OCI-M2 (cell line): ENCODE measurements around the gene RET.

Experiments
- DNase-seq: peaks from one replicate; lab custom pipeline; 2025; ENCODE audit not compliant: unreplicated experiment; lab: John Stamatoyannopoulos, UW

RET gene

DNA sequence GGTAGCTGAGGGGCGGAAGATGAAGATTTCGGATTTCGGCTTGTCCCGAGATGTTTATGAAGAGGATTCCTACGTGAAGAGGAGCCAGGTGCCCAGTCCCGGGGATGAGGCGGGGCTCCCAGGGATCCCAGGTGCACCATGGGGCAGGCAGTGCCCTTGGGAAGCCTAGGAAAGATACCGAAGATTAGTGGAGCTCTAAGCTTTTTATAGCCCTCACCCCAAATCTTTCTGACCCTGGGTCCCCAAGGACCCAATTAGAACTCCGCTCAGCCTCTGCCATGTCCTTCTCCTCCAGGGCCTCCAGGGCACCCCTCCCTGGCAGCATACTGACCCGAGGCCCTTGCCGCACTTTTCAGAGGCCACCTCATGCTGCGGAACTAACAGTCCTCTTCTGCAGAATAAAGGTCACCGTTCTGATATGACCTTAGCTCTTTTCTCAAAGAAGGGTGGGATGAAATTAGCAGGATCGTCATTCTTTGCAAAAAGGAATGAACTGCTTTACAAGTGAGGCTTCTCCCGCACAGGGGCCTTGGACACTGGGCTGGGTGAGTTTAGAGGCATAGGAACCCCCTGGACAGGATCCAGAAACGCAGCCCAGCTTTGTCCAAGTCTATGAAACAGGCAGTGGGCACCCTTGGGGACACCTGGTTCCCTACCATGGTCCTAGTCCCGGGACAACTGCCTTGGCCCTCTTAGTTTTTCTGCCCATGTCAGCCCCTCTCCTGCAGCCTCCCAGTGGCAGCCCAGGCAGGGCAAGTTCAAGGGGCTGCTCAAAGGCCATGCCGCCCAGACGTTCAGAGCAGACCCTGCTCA, 43.5 kb downstream of the RET start:
- DNase-seq, result no peak

GRCh38 chr10:43120929-43121314, 44.1 kb downstream of the RET start:
- DNase-seq, result no peak

DNA sequence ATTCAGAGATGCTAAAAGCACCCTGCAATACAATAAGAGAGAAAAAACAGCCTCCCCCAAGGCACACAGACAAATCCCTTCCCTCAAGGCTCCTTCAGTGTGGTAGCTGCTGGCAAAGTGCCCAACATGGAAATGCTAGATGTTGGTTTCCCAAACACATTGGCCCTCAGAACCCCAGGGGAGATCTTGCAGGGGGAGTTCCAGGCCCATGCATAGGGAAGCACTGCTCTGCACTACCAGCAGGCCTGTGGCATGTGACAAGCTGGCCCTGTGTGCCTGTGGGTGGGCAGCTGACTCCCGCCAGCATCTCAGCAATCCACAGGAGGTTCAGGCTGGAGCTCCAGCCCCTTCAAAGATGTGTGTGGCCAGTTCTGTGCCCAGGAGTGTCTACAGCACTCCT, 44.6 kb downstream of the RET start:
- DNase-seq, result no peak

DNA sequence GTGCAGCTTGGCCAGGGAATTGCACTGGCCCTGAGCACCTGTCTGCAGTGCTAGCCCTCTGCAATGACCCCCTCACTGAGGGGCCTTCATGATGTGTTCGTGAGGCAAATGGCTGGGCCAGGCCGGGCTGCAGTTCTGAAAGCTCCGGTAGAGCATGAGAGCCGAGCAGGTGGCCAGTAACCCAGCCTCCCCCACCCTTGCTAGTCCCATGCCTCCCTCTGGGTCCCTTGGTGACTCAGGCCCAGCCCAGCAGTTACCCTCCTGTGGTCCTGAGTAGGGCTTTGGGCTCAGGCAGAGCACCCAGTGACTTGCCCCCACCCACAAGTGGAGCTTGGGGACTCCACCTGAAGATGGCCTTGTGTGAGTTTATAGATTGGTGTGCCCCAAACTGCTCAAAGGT, 45.2 kb downstream of the RET start:
- no peak for DNase-seq

DNA sequence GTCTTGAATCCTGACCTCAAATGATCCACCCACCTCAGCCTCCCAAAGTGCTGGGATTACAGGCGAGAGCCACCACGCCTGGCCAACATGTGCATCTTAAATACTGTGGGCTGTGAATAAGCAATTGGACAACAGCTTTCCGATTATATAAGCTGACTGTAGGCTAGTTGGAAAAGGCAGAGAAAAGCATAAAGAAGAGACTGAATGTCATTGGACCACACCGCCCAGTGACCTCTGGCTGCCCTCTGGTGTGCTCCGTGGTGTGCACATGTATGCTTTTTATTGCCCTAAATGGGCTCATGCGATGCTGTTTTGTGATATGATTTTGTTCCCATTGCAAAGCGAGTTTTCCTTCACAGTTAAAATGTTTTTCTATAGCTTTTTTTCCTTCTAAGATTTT, 46.0 kb downstream of the RET start:
- no peak for DNase-seq

DNA sequence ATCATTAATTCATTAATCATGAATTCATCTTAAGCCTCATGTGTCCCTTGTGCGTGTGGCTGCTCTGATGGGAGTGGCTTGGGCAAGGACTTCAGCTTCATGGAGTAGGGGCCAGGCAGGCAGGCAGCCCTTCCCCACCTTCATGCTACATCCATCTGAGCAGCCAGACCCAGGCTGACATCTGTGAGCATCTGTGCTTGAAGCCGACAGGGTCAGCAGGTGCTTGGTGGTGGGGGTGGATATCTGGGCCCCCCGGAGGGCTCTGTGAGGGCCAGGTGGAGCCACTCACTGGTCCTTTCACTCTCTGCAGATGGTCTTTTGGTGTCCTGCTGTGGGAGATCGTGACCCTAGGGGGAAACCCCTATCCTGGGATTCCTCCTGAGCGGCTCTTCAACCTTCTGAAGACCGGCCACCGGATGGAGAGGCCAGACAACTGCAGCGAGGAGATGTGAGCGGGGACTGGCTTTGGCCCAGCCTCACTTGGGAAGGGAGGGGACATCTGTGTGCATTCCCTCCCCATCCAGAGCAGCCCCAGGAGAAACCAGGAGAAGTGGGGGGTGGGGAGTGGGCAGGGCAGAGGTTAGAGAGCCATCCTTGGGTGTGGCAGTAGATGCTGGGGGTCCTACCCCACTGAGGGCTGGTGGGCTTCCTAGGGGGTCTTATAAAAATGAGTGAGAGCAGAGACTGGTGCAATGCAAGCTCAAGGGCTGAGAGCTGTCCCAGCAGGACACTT, 46.7 kb downstream of the RET start:
- no peak for DNase-seq

DNA sequence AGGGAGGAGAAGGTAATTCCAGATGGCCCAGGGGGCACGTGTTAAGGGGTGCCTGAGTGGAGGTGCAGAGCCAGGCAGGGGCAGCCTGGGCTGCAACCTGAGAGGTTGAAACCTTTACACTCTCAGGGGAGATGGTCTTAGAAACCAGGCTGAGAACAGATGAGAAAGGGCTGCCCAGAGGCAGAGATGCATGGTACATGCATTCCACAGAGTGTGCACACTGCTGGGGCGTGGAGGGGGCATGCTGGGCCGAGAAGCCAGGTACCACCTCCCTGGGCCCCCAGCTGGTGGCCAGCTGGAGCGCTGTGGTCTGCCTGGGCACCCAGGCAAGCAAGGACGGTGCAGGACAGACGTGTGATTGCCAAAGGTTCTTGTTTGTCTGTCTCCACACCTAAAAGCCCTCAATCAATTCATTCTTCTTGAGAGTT, 47.2 kb downstream of the RET start:
- no peak for DNase-seq

- no peak for DNase-seq
These were observed 47.9 kb downstream of the RET start for GRCh38 chr10:43124574-43125273.

GRCh38 chr10:43125274-43125845, 48.5 kb downstream of the RET start:
- no peak for DNase-seq

GRCh38 chr10:43125881-43126731, 49.2 kb downstream of the RET start:
- no peak for DNase-seq

- DNase-seq, result no peak
These were observed 50.0 kb downstream of the RET start for GRCh38 chr10:43126759-43127424.

- no peak for DNase-seq
These were observed 50.6 kb downstream of the RET start for GRCh38 chr10:43127442-43127841.

- DNase-seq, result no peak
These were observed 51.5 kb downstream of the RET start for GRCh38 chr10:43128331-43128730.

GRCh38 chr10:43128958-43129706, 52.3 kb downstream of the RET start:
- DNase-seq, result no peak

- no peak for DNase-seq
These were observed 53.9 kb downstream of the RET start for GRCh38 chr10:43130770-43131171.

- DNase-seq, result no peak
These were observed 54.4 kb downstream of the RET start for GRCh38 chr10:43131256-43131655.

DNA sequence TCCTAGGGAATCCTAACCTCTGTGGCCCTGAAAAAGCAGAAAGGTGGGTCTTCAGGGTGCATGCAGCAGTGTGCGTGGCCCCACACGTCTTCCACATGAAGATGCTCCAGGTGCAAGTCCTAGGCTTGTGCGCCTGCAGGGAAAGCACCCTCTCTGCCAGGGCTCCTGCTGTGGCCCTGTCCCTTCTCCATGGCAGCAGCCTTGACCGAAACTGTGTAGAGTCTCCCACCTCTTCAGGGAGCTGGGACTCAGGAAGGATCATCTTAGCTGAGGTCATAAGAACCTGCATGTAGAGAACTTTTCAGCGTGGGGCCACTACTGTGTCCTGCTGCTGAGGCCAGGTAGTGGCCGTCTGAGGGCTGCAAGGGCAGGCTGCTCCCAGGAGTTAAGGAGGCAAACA, 55.0 kb downstream of the RET start:
- no peak for DNase-seq

DNA sequence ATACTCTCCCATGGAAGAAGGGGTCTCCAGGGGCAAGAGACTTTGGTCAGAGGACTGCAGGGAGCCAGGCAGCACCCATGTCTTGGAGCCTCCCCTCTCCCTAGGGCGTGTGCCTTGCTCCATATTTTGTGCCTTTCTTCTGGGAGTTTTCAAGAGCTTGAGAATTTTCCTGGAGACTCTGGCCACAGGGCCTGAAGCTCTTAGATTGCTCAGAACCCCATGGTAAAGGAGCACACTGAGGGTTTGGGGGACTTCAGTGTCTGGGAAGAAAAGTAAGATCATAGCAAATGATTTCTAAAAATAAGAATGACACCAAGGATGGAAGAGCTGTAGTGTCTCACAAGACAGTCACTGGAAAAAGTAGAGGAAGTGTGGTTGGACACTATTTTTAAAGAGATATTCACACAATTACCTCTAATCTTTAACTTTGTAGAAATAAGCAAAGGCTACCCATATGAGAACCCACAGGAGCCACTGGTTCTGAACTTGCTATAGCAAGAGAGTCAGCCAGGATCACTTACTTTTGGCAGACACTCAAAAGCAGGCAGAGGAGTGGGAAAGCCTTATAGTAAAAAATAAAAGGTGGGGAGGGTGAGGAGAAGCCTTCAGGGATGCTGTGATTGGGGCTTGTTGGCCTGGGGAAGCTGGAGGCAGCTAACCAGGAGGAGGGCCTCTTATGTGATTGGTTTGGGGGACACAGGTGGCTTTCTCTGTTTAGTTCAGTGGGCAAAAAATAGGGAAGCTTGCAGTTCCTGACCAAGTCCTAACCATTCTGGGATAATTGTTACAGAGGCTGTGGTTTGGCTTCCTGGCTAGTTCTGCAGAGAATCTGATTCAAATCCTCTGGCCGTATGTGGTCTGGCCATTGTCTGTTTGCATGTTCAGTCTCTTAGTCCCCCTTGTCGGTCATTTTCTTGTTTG, 56.3 kb downstream of the RET start:
- DNase-seq, result no peak
